Stimulated activated naive CD8-positive, alpha-beta T cell treated with anti-CD3 and anti-CD28 coated beads, Interleukin-15, Interleukin-2, amounts not matched to agents 100 ng/mL and 50 ng/mL, for 24 hours (primary cell): ENCODE results near the gene TPT1.

Experiments
- H3K27ac Mint-ChIP-seq: one replicate; pipeline ENCODE4 v1.8.0; 2021; ENCODE audit warnings: mild to moderate bottlenecking, mixed read lengths
- H3K27me3 Mint-ChIP-seq: one replicate; pipeline ENCODE4 v1.8.0; 2021; ENCODE audit warnings: mixed read lengths
- H3K36me3 Mint-ChIP-seq: one replicate; pipeline ENCODE4 v1.8.0; 2021; ENCODE audit warnings: low read depth, mixed read lengths
- H3K4me1 Mint-ChIP-seq: one replicate; pipeline ENCODE4 v1.8.0; 2021; ENCODE audit warnings: low read depth, mixed read lengths
- H3K4me3 Mint-ChIP-seq: one replicate; pipeline ENCODE4 v1.8.0; 2021; ENCODE audit warnings: mild to moderate bottlenecking, mixed read lengths
- H3K9me3 Mint-ChIP-seq: one replicate; pipeline ENCODE4 v1.8.0; 2021; ENCODE audit warnings: mixed read lengths

The TPT1 gene

GRCh38 chr13:45373162-45373547, 32.2 kb upstream of the TPT1 start:
- Mint-ChIP-seq H3K27me3 (no peaks in the 10 kb centered on the region), H3K4me1 (peaks cover 17% of the 10 kb centered on the region), H3K36me3 (peaks cover 10% of the 10 kb centered on the region), H3K9me3 (no peaks in the 10 kb centered on the region), H3K4me3 (no peak overlapping the region), H3K27ac (peak overlapping the region; percentile 15)

GRCh38 chr13:45372189-45373161, 31.5 kb upstream of the TPT1 start:
- H3K36me3 Mint-ChIP-seq = peaks cover 10% of the 10 kb centered on the region
- no peak overlapping the region for H3K4me3 Mint-ChIP-seq
- H3K27me3 Mint-ChIP-seq = no peaks in the 10 kb centered on the region
- H3K27ac Mint-ChIP-seq = no peak overlapping the region
- peaks cover 24% of the 10 kb centered on the region for H3K4me1 Mint-ChIP-seq
- no peaks in the 10 kb centered on the region for H3K9me3 Mint-ChIP-seq

GRCh38 chr13:45370922-45371406, 30.0 kb upstream of the TPT1 start:
- no peaks in the 10 kb centered on the region for H3K9me3 Mint-ChIP-seq
- peaks cover 15% of the 10 kb centered on the region for H3K36me3 Mint-ChIP-seq
- peaks cover 34% of the 10 kb centered on the region for H3K4me1 Mint-ChIP-seq
- no peak overlapping the region for H3K27ac Mint-ChIP-seq
- no peaks in the 10 kb centered on the region for H3K27me3 Mint-ChIP-seq
- no peak overlapping the region for H3K4me3 Mint-ChIP-seq

- no peaks in the 10 kb centered on the region for H3K27me3 Mint-ChIP-seq
- no peak overlapping the region for H3K4me3 Mint-ChIP-seq
- H3K4me1 Mint-ChIP-seq = peaks cover 46% of the 10 kb centered on the region
- H3K36me3 Mint-ChIP-seq = peaks cover 26% of the 10 kb centered on the region
- H3K27ac Mint-ChIP-seq = peak overlapping the region; percentile 36
- H3K9me3 Mint-ChIP-seq = no peaks in the 10 kb centered on the region
Measured at GRCh38 chr13:45369116-45369515, 28.1 kb upstream of the TPT1 start.

GRCh38 chr13:45368571-45368970, 27.6 kb upstream of the TPT1 start:
- Mint-ChIP-seq H3K9me3 (peaks cover 4% of the 10 kb centered on the region), H3K36me3 (peaks cover 31% of the 10 kb centered on the region), H3K4me3 (peak overlapping the region; percentile 21), H3K4me1 (peaks cover 51% of the 10 kb centered on the region), H3K27me3 (no peaks in the 10 kb centered on the region), H3K27ac (peak overlapping the region; percentile 95)

GRCh38 chr13:45368005-45368404, 27.0 kb upstream of the TPT1 start:
- Mint-ChIP-seq H3K4me1 (peaks cover 57% of the 10 kb centered on the region), H3K36me3 (peaks cover 35% of the 10 kb centered on the region), H3K9me3 (peaks cover 7% of the 10 kb centered on the region), H3K4me3 (peak overlapping the region; percentile 21), H3K27me3 (no peaks in the 10 kb centered on the region), H3K27ac (peak overlapping the region; percentile 95)

GRCh38 chr13:45367358-45367757, 26.4 kb upstream of the TPT1 start:
- Mint-ChIP-seq H3K27me3 (no peaks in the 10 kb centered on the region), H3K9me3 (peaks cover 7% of the 10 kb centered on the region), H3K27ac (peak overlapping the region; percentile 95), H3K4me3 (peak overlapping the region; percentile 60), H3K36me3 (peaks cover 41% of the 10 kb centered on the region), H3K4me1 (peaks cover 63% of the 10 kb centered on the region)

- Mint-ChIP-seq H3K4me3 (no peak overlapping the region), H3K36me3 (peaks cover 49% of the 10 kb centered on the region), H3K9me3 (peaks cover 7% of the 10 kb centered on the region), H3K27ac (no peak overlapping the region), H3K27me3 (no peaks in the 10 kb centered on the region), H3K4me1 (peaks cover 66% of the 10 kb centered on the region)
Measured at GRCh38 chr13:45365558-45365885, 24.5 kb upstream of the TPT1 start.

GRCh38 chr13:45364876-45365557, 24.0 kb upstream of the TPT1 start:
- no peaks in the 10 kb centered on the region for H3K27me3 Mint-ChIP-seq
- H3K36me3 Mint-ChIP-seq = peaks cover 54% of the 10 kb centered on the region
- H3K4me3 Mint-ChIP-seq = no peak overlapping the region
- H3K27ac Mint-ChIP-seq = no peak overlapping the region
- H3K9me3 Mint-ChIP-seq = peaks cover 7% of the 10 kb centered on the region
- H3K4me1 Mint-ChIP-seq = peaks cover 66% of the 10 kb centered on the region

GRCh38 chr13:45362939-45363338, 22.0 kb upstream of the TPT1 start:
- peaks cover 52% of the 10 kb centered on the region for H3K4me1 Mint-ChIP-seq
- no peaks in the 10 kb centered on the region for H3K27me3 Mint-ChIP-seq
- H3K4me3 Mint-ChIP-seq = no peak overlapping the region
- peak overlapping the region; percentile 29 for H3K27ac Mint-ChIP-seq
- peaks cover 7% of the 10 kb centered on the region for H3K9me3 Mint-ChIP-seq
- peaks cover 56% of the 10 kb centered on the region for H3K36me3 Mint-ChIP-seq

GRCh38 chr13:45361596-45362206, 20.7 kb upstream of the TPT1 start:
- Mint-ChIP-seq H3K4me3 (no peak overlapping the region), H3K36me3 (peaks cover 58% of the 10 kb centered on the region), H3K27me3 (no peaks in the 10 kb centered on the region), H3K27ac (peak overlapping the region; percentile 13), H3K4me1 (peaks cover 47% of the 10 kb centered on the region), H3K9me3 (peaks cover 7% of the 10 kb centered on the region)

GRCh38 chr13:45356966-45357672, 16.1 kb upstream of the TPT1 start:
- peaks cover 18% of the 10 kb centered on the region for H3K4me1 Mint-ChIP-seq
- peaks cover 41% of the 10 kb centered on the region for H3K36me3 Mint-ChIP-seq
- H3K9me3 Mint-ChIP-seq = no peaks in the 10 kb centered on the region
- H3K27ac Mint-ChIP-seq = peak overlapping the region; percentile 42
- H3K4me3 Mint-ChIP-seq = no peak overlapping the region
- H3K27me3 Mint-ChIP-seq = no peaks in the 10 kb centered on the region

GRCh38 chr13:45353895-45354294, 12.9 kb upstream of the TPT1 start:
- Mint-ChIP-seq H3K4me3 (no peak overlapping the region), H3K36me3 (peaks cover 46% of the 10 kb centered on the region), H3K9me3 (no peaks in the 10 kb centered on the region), H3K27ac (no peak overlapping the region), H3K27me3 (no peaks in the 10 kb centered on the region), H3K4me1 (peaks cover 13% of the 10 kb centered on the region)

- Mint-ChIP-seq H3K36me3 (peaks cover 45% of the 10 kb centered on the region), H3K9me3 (no peaks in the 10 kb centered on the region), H3K27ac (no peak overlapping the region), H3K27me3 (no peaks in the 10 kb centered on the region), H3K4me3 (no peak overlapping the region), H3K4me1 (peaks cover 10% of the 10 kb centered on the region)
Measured at GRCh38 chr13:45352031-45352430, 11.0 kb upstream of the TPT1 start.
